Neural cell (in vitro differentiated cells): ENCODE results near the gene PDCD1LG2.

ENCODE experiments used
- EP300 ChIP-seq: fragments of 450-650 bp; conservative IDR thresholded peaks from 2 replicates; pipeline ENCODE4 v1.6.1; 2014; ENCODE audit warnings: antibody characterized with exemption, mild to moderate bottlenecking, moderate library complexity; ENCODE audit not compliant: poor library complexity, severe bottlenecking
- POLR2AphosphoS5 ChIP-seq: IDR thresholded peaks from 2 replicates; pipeline ENCODE4 v1.6.1; 2012
- TF ChIP-seq, protein P1 (sequence below): fragments of 450-650 bp; IDR thresholded peaks from 2 replicates; pipeline ENCODE4 v1.5.1; 2014; ENCODE audit warnings: antibody characterized with exemption, mild to moderate bottlenecking, moderate library complexity; ENCODE audit not compliant: poor library complexity, severe bottlenecking
- TF ChIP-seq, protein P2 (sequence below): IDR thresholded peaks from 2 replicates; pipeline ENCODE4 v1.6.1; 2012; ENCODE audit warnings: borderline replicate concordance

DNA sequence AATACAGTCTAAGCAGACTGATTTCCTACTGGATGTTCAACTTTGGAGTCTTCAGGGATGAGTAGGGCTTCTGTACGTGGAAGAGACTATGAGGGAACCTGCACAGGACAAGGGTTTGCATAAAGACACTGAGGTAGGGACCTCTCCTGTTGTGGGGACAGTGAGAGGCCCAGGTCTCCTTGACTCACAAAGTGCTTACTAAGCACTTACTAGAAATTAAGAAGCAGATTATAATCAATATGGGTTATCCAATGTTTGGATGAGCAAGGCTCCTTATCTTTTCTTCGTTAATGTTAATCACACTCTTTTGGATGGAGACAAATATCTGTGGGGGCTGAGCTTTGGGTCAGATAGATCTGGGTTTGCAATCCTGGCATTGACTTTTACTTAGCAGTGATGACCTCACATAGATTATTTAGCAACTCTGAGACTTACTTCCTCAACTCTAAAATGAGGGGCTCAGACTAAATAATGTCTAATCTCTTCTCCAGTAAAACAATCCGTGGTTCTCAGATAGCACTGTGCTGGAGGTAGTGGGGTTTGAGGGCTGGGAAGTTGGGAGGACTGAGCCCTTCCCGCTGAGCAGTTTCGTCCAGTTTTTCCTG, 45.9 kb downstream of the PDCD1LG2 start:
- TF ChIP-seq EP300 (no peak), POLR2AphosphoS5 (no peak)
- TF ChIP-seq, protein P1, sequence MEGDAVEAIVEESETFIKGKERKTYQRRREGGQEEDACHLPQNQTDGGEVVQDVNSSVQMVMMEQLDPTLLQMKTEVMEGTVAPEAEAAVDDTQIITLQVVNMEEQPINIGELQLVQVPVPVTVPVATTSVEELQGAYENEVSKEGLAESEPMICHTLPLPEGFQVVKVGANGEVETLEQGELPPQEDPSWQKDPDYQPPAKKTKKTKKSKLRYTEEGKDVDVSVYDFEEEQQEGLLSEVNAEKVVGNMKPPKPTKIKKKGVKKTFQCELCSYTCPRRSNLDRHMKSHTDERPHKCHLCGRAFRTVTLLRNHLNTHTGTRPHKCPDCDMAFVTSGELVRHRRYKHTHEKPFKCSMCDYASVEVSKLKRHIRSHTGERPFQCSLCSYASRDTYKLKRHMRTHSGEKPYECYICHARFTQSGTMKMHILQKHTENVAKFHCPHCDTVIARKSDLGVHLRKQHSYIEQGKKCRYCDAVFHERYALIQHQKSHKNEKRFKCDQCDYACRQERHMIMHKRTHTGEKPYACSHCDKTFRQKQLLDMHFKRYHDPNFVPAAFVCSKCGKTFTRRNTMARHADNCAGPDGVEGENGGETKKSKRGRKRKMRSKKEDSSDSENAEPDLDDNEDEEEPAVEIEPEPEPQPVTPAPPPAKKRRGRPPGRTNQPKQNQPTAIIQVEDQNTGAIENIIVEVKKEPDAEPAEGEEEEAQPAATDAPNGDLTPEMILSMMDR, result no peak
- TF ChIP-seq, protein P2, sequence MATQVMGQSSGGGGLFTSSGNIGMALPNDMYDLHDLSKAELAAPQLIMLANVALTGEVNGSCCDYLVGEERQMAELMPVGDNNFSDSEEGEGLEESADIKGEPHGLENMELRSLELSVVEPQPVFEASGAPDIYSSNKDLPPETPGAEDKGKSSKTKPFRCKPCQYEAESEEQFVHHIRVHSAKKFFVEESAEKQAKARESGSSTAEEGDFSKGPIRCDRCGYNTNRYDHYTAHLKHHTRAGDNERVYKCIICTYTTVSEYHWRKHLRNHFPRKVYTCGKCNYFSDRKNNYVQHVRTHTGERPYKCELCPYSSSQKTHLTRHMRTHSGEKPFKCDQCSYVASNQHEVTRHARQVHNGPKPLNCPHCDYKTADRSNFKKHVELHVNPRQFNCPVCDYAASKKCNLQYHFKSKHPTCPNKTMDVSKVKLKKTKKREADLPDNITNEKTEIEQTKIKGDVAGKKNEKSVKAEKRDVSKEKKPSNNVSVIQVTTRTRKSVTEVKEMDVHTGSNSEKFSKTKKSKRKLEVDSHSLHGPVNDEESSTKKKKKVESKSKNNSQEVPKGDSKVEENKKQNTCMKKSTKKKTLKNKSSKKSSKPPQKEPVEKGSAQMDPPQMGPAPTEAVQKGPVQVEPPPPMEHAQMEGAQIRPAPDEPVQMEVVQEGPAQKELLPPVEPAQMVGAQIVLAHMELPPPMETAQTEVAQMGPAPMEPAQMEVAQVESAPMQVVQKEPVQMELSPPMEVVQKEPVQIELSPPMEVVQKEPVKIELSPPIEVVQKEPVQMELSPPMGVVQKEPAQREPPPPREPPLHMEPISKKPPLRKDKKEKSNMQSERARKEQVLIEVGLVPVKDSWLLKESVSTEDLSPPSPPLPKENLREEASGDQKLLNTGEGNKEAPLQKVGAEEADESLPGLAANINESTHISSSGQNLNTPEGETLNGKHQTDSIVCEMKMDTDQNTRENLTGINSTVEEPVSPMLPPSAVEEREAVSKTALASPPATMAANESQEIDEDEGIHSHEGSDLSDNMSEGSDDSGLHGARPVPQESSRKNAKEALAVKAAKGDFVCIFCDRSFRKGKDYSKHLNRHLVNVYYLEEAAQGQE, result no peak
